Lower leg skin (tissue), 4 donors: ENCODE results near the gene PCSK5. TPM values are rescaled to one million over a fixed set of nuclear protein-coding genes. Genes with fewer than 3 reads are reported as not detected.

Experiments
- DNase-seq, 2 donors: peaks; one replicate each; pipeline ENCODE4 v3.0.0-alpha.2; 2019; ENCODE audit warnings: low spot score in 2 of 2
- H3K4me3 ChIP-seq: fragments of 200-600 bp; sonication (generic); 2 replicates; pipeline ENCODE4 v1.5.1; 2017; ENCODE audit warnings: mild to moderate bottlenecking, low read depth; ENCODE audit not compliant: poor library complexity, severe bottlenecking
- CTCF ChIP-seq, 3 donors: fragments of 450-650 bp; IDR thresholded peaks; one replicate each; pipeline ENCODE4 v1.5.1; 2016; ENCODE audit warnings: antibody characterized with exemption in 3 of 3, mild to moderate bottlenecking in 3 of 3, moderate library complexity in 2 of 3
- POLR2A ChIP-seq, 2 donors: fragments of 450-650 bp; IDR thresholded peaks; one replicate each; pipeline ENCODE4 v1.6.1; 2016 to 2017; ENCODE audit warnings: antibody characterized with exemption in 2 of 2, mild to moderate bottlenecking in 1 of 2, moderate library complexity in 1 of 2
- WGBS, 2 donors: methylation state at CpG; one replicate each; pipeline ENCODE4 v1.1.5; 2018; 5-methylcytosine and 5-hydroxymethylcytosine counted together
- intact Hi-C: fragments of 100-400 bp; cut with DNase I; formaldehyde crosslinking; loops from one replicate; pipeline ENCODE4 v1.15.0; 2023; ENCODE audit warnings: low total_unique reads
- total RNA-seq, 4 donors: library from RNA; depleted of rRNA; stranded (reverse); fragments of >200 nt; gene quantifications; one replicate each; pipeline ENCODE4 v1.1.0, GENCODE V29; 2016

The PCSK5 gene
- total RNA-seq, 4 donors from 2014 or later, result 6.4 to 10.8 (median 9.7) TPM

- TF ChIP-seq POLR2A (IDR thresholded peaks at IDR 0.05) (no peak), CTCF (IDR thresholded peaks at IDR 0.05) (no peak)
- 54 to 60% methylated on average over 3 of the region's 3 CpGs for WGBS, 2 donors
- no peak for DNase-seq
- intact Hi-C loops, result no loop called here
- no peak overlapping the region for H3K4me3 ChIP-seq
Measured at GRCh38 chr9:76180541-76180940, 290.1 kb downstream of the PCSK5 start.

GRCh38 chr9:76181020-76181641 is 290.7 kb downstream of the PCSK5 start:
- TF ChIP-seq POLR2A (IDR thresholded peaks at IDR 0.05) (no peak), CTCF (IDR thresholded peaks at IDR 0.05) (no peak)
- 74 to 81% methylated on average over 5 of the region's 5 CpGs for WGBS, 2 donors
- no peak for DNase-seq
- intact Hi-C loops, result no loop called here
- H3K4me3 ChIP-seq, result no peak overlapping the region

GRCh38 chr9:76181781-76182180 is 291.3 kb downstream of the PCSK5 start:
- 94 to 98% methylated on average over 5 of the region's 5 CpGs for WGBS, 2 donors
- DNase-seq, result no peak
- no peak for TF ChIP-seq CTCF (IDR thresholded peaks at IDR 0.05)
- TF ChIP-seq POLR2A (IDR thresholded peaks at IDR 0.05), result no peak
- H3K4me3 ChIP-seq, result no peak overlapping the region
- intact Hi-C loops, result no loop called here

GRCh38 chr9:76185432-76185831 is 295.0 kb downstream of the PCSK5 start:
- intact Hi-C loops, result no loop called here
- DNase-seq, result no peak
- WGBS, 2 donors, result 93 to 97% methylated on average over 1 of the region's 1 CpG
- no peak overlapping the region for H3K4me3 ChIP-seq
- no peak for TF ChIP-seq CTCF (IDR thresholded peaks at IDR 0.05)
- no peak for TF ChIP-seq POLR2A (IDR thresholded peaks at IDR 0.05)

GRCh38 chr9:76188286-76188685 is 297.8 kb downstream of the PCSK5 start:
- intact Hi-C loops, result no loop called here
- 85 to 88% methylated on average over 11 of the region's 11 CpGs for WGBS, 2 donors
- TF ChIP-seq POLR2A (IDR thresholded peaks at IDR 0.05) (no peak), CTCF (IDR thresholded peaks at IDR 0.05) (no peak)
- no peak overlapping the region for H3K4me3 ChIP-seq
- no peak for DNase-seq

GRCh38 chr9:76188905-76189304 is 298.4 kb downstream of the PCSK5 start:
- H3K4me3 ChIP-seq, result no peak overlapping the region
- WGBS, 2 donors, result 92 to 93% methylated on average over 3 of the region's 3 CpGs
- DNase-seq, result no peak
- intact Hi-C loops, result no loop called here
- TF ChIP-seq POLR2A (IDR thresholded peaks at IDR 0.05) (no peak), CTCF (IDR thresholded peaks at IDR 0.05) (no peak)
